A549 (cell line): Measurements from ENCODE around the gene PTPRD. TPM values are rescaled to one million over a fixed set of nuclear protein-coding genes. Genes with fewer than 3 reads are reported as not detected.

ENCODE experiments used
- ATAC-seq, 2 experiments: fragments of 200-7000 bp in 1 of 2; fragments of >200 bp in 1 of 2; cut with Nextera tagmentation in 1 of 2; cut with Tn5 transposase in 1 of 2; 3 replicates each; pipeline versions ENCODE4 v1.8.0 to v1.9.1; 2018 to 2020; ENCODE audit warnings: mild to moderate bottlenecking in 1 of 2, moderate library complexity in 1 of 2
- CTCF ChIA-PET: fragments of 300-600 bp; sonication (Branson Sonifier 250); formaldehyde crosslinking; extraction: SDS; loops from one replicate; lab custom pipeline; 2021; ENCODE audit warnings: antibody characterized with exemption, inconsistent platforms; lab: Yijun Ruan, JAX
- POLR2A ChIA-PET: fragments of 350-600 bp; formaldehyde crosslinking; extraction: SDS; loops from one replicate; lab custom pipeline; 2021; ENCODE audit warnings: antibody characterized with exemption, inconsistent platforms; lab: Yijun Ruan, JAX
- DNase-seq, 2 experiments: peaks; one replicate each; pipeline versions ENCODE4 v3.0.0 to v3.0.0-alpha.2; 2011 to 2016; ENCODE audit warnings: low read depth in 1 of 2, low spot score in 1 of 2
- FAIRE-seq: peaks from 2 replicates; lab custom pipeline; 2011; peaks lifted over from hg19 to GRCh38; lab: Jason Lieb, UNC
- H3K27ac ChIP-seq, 2 experiments: fragments of >200 bp; sonication (Bioruptor Twin); formaldehyde crosslinking; 3 replicates each; pipeline ENCODE4 v1.5.1; 2016 to 2017
- H3K4me1 ChIP-seq: fragments of >200 bp; sonication (Bioruptor Twin); formaldehyde crosslinking; 3 replicates; pipeline ENCODE4 v1.6.1; 2016
- H3K4me2 ChIP-seq: fragments of >200 bp; sonication (Bioruptor Twin); formaldehyde crosslinking; 3 replicates; pipeline ENCODE4 v1.6.1; 2016
- H3K4me3 ChIP-seq: fragments of >200 bp; sonication (Bioruptor Twin); formaldehyde crosslinking; 3 replicates; pipeline ENCODE4 v1.5.1; 2016
- H3K9me3 ChIP-seq: fragments of >200 bp; sonication (Bioruptor Twin); formaldehyde crosslinking; 3 replicates; pipeline ENCODE4 v1.6.1; 2016
- CBX2 ChIP-seq: fragments of 200-600 bp; sonication (generic); IDR thresholded peaks from 2 replicates; pipeline ENCODE4 v1.6.1; 2016; ENCODE audit warnings: low read depth, mild to moderate bottlenecking, borderline replicate concordance
- CEBPB ChIP-seq, 2 experiments: fragments of >200 bp in 1 of 2; sonication (Bioruptor Twin) in 1 of 2; formaldehyde crosslinking in 1 of 2; IDR thresholded peaks; 2 replicates each; pipeline ENCODE4 v1.6.1; 2012 to 2016
- CHD4 ChIP-seq: fragments of 200-600 bp; sonication (generic); IDR thresholded peaks from 2 replicates; pipeline ENCODE4 v1.6.1; 2016; ENCODE audit warnings: antibody characterized with exemption, mild to moderate bottlenecking, borderline replicate concordance
- EHMT2 ChIP-seq: fragments of 200-600 bp; sonication (generic); IDR thresholded peaks from 2 replicates; pipeline ENCODE4 v1.6.1; 2016; ENCODE audit warnings: antibody characterized with exemption, low read depth, mild to moderate bottlenecking, moderate library complexity
- FOSB ChIP-seq: fragments of 250-450 bp; sonication (Bioruptor Pico); IDR thresholded peaks from 2 replicates; pipeline ENCODE4 v1.5.0; 2020; ENCODE audit warnings: mild to moderate bottlenecking, moderate library complexity
- FOSL2 ChIP-seq, 2 experiments: fragments of 450-650 bp in 1 of 2; fragments of >200 bp in 1 of 2; sonication (Bioruptor Twin) in 1 of 2; formaldehyde crosslinking; IDR thresholded peaks; 2 replicates each; pipeline versions ENCODE4 v1.5.0 to v1.6.1; 2016 to 2020; ENCODE audit warnings: mild to moderate bottlenecking in 1 of 2, moderate library complexity in 1 of 2
- FOXS1 ChIP-seq: fragments of 250-450 bp; sonication (Bioruptor Pico); IDR thresholded peaks from 2 replicates; pipeline ENCODE4 v1.5.0; 2020; ENCODE audit warnings: mild to moderate bottlenecking, moderate library complexity
- GATA3 ChIP-seq: IDR thresholded peaks from 2 replicates; pipeline ENCODE4 v1.6.1; 2012; ENCODE audit warnings: borderline replicate concordance
- HOXB5 ChIP-seq: fragments of 250-450 bp; sonication (Bioruptor Pico); IDR thresholded peaks from 2 replicates; pipeline ENCODE4 v1.5.0; 2020; ENCODE audit warnings: mild to moderate bottlenecking, moderate library complexity
- JUN ChIP-seq, 2 experiments: fragments of >200 bp; sonication (Bioruptor Twin); formaldehyde crosslinking; IDR thresholded peaks; 2 replicates in 1 of 2; 3 replicates in 1 of 2; pipeline ENCODE4 v1.6.1; 2016 to 2017
- JUNB ChIP-seq: fragments of >200 bp; sonication (Bioruptor Twin); formaldehyde crosslinking; IDR thresholded peaks from 2 replicates; pipeline ENCODE4 v1.6.1; 2016
- KDM5A ChIP-seq: fragments of 200-600 bp; sonication (generic); IDR thresholded peaks from 2 replicates; pipeline ENCODE4 v1.6.1; 2016; ENCODE audit warnings: antibody characterized with exemption, mild to moderate bottlenecking
- MAFK ChIP-seq: fragments of 450-650 bp; IDR thresholded peaks from 2 replicates; pipeline ENCODE4 v1.6.1; 2014; ENCODE audit not compliant: partially characterized antibody
- MAZ ChIP-seq: fragments of 150-350 bp; IDR thresholded peaks from 2 replicates; pipeline ENCODE4 v1.6.1; 2014; ENCODE audit warnings: antibody characterized with exemption, low read depth, low read length, borderline replicate concordance
- NFE2L2 ChIP-seq: fragments of 150-350 bp; conservative IDR thresholded peaks from 2 replicates; pipeline ENCODE4 v1.6.1; 2014; ENCODE audit warnings: low read length
- POLR2AphosphoS2 ChIP-seq: conservative IDR thresholded peaks from 2 replicates; pipeline ENCODE4 v1.6.1; 2012; ENCODE audit warnings: low read length, improper control_type of control experiment, inconsistent platforms
- RAD21 ChIP-seq, 2 experiments: fragments of >200 bp in 1 of 2; sonication (Bioruptor Twin) in 1 of 2; formaldehyde crosslinking in 1 of 2; IDR thresholded peaks in 1 of 2; conservative IDR thresholded peaks in 1 of 2; 2 replicates in 1 of 2; 3 replicates in 1 of 2; pipeline ENCODE4 v1.6.1; 2012 to 2018; ENCODE audit warnings: inconsistent platforms in 1 of 2
- SREBF2 ChIP-seq: fragments of 450-650 bp; IDR thresholded peaks from 2 replicates; pipeline ENCODE4 v1.6.1; 2014; ENCODE audit warnings: mild to moderate bottlenecking, moderate library complexity
- ZC3H11A ChIP-seq: fragments of 450-650 bp; IDR thresholded peaks from 2 replicates; pipeline ENCODE4 v1.6.1; 2014; ENCODE audit warnings: antibody characterized with exemption, mild to moderate bottlenecking
- ZNF302 ChIP-seq: fragments of 250-450 bp; sonication (Bioruptor Pico); IDR thresholded peaks from 2 replicates; pipeline ENCODE4 v1.9.0; 2021; ENCODE audit warnings: inconsistent platforms, mild to moderate bottlenecking, moderate library complexity
- WGBS: methylation state at CpG from one replicate; pipeline ENCODE4 v1.1.6; 2017; ENCODE audit errors: missing lambda C conversion rate; 5-methylcytosine and 5-hydroxymethylcytosine counted together
- polyA plus RNA-seq, 4 experiments: library from polyadenylated mRNA; depleted of rRNA in 3 of 4; stranded (reverse); fragments of >200 nt; fragmentation: RNase III in 1 of 4; extraction: RNeasy Plus Mini Kit Qiagen cat#74134 plus additional on column Dnase treatment in 1 of 4; gene quantifications; 2 replicates in 3 of 4; 3 replicates in 1 of 4; pipeline ENCODE4 v1.2.3, GENCODE V29; 2011 to 2017
- TF ChIP-seq, protein P1 (sequence below): fragments of 250-450 bp; sonication (Bioruptor Pico); IDR thresholded peaks from 2 replicates; pipeline ENCODE4 v1.5.0; 2021; ENCODE audit warnings: mild to moderate bottlenecking, moderate library complexity, borderline replicate concordance
- TF ChIP-seq, protein P2 (sequence below): fragments of 150-350 bp; IDR thresholded peaks from 2 replicates; pipeline ENCODE4 v1.6.1; 2014; ENCODE audit warnings: low read depth, mild to moderate bottlenecking, low read length
- TF ChIP-seq, protein P3 (sequence below): IDR thresholded peaks from 2 replicates; pipeline ENCODE4 v1.6.1; 2012; ENCODE audit warnings: low read depth, borderline replicate concordance
- TF ChIP-seq, protein P4 (sequence below): IDR thresholded peaks from 2 replicates; pipeline ENCODE4 v1.6.1; 2012
- TF ChIP-seq, protein P5 (sequence below): fragments of 450-650 bp; IDR thresholded peaks from 2 replicates; pipeline ENCODE4 v1.6.1; 2014; ENCODE audit warnings: antibody characterized with exemption
- TF ChIP-seq, protein P6 (sequence below): fragments of 250-450 bp; sonication (Bioruptor Pico); IDR thresholded peaks from 2 replicates; pipeline ENCODE4 v1.5.0; 2020; ENCODE audit warnings: low read depth, mild to moderate bottlenecking, moderate library complexity
- TF ChIP-seq, protein P7 (sequence below): IDR thresholded peaks from 2 replicates; pipeline ENCODE4 v1.6.1; 2012

PTPRD gene
- polyA plus RNA-seq, 2 of the 4 experiments (the other 2 are of a cell fraction): 0.39 to 1.3 TPM

DNA sequence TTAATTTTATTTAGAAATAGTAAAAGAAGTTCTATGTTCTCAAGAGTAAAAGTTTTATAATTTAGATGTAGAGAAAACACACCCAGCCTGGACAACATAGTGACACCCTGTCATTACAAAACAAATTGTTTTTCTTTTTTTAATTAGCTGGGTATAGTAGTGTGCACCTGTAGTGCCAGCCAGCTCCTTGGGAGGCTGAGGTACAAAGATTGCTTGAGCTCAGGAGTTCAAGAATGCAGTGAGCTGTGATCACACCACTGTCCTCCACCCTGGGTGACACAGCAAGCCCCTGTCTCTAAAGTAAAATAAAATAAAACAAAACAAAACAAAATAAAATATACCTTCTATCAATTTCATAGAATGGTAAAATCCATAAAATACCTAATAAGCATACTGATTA is 1795.5 kb downstream of the PTPRD start:
- no peak overlapping the region for H3K4me3 ChIP-seq
- no peak for FAIRE-seq
- TF ChIP-seq, protein P1, sequence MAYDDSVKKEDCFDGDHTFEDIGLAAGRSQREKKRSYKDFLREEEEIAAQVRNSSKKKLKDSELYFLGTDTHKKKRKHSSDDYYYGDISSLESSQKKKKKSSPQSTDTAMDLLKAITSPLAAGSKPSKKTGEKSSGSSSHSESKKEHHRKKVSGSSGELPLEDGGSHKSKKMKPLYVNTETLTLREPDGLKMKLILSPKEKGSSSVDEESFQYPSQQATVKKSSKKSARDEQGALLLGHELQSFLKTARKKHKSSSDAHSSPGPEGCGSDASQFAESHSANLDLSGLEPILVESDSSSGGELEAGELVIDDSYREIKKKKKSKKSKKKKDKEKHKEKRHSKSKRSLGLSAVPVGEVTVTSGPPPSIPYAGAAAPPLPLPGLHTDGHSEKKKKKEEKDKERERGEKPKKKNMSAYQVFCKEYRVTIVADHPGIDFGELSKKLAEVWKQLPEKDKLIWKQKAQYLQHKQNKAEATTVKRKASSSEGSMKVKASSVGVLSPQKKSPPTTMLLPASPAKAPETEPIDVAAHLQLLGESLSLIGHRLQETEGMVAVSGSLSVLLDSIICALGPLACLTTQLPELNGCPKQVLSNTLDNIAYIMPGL (CRISPR knock-in tag): no peak
- TF ChIP-seq ZC3H11A: no peak
- TF ChIP-seq HOXB5 (CRISPR knock-in tag): no peak
- no peak for TF ChIP-seq CBX2
- TF ChIP-seq ZNF302 (CRISPR knock-in tag): no peak
- no peak for TF ChIP-seq POLR2AphosphoS2
- TF ChIP-seq FOXS1 (CRISPR knock-in tag): no peak
- no peak for TF ChIP-seq CHD4
- TF ChIP-seq, protein P2, sequence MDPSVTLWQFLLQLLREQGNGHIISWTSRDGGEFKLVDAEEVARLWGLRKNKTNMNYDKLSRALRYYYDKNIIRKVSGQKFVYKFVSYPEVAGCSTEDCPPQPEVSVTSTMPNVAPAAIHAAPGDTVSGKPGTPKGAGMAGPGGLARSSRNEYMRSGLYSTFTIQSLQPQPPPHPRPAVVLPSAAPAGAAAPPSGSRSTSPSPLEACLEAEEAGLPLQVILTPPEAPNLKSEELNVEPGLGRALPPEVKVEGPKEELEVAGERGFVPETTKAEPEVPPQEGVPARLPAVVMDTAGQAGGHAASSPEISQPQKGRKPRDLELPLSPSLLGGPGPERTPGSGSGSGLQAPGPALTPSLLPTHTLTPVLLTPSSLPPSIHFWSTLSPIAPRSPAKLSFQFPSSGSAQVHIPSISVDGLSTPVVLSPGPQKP: no peak
- DNase-seq: no peak
- H3K4me1 ChIP-seq: no peaks in the 10 kb centered on the region
- POLR2A ChIA-PET: no interaction called here
- H3K9me3 ChIP-seq: no peaks in the 10 kb centered on the region
- no peak overlapping the region for H3K4me2 ChIP-seq
- CTCF ChIA-PET: interaction anchor here (1.0 kb wide), 1 partner anchor 8 kb away, joined by 3 read pairs; no protein-coding TSS in a partner anchor
- no peak overlapping the region for H3K27ac ChIP-seq
- no peak for ATAC-seq

DNA sequence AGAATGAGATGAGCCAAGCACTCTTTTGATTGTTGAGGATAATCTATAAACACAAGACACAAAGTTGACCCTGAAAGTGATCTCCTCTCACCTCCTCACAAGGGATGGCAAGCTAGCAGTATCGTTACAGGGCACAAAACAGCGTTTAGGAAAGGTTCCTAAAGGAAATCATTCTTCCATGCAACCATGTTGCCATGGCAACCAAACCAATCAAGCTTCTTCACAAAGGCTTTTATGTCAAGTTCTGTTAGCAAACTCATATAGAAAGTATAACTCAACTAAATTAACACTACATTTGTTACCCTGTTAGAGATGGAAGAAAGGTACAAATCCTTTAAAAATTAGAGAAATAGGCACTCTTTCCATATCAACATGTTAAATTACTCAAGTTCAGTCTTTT is 1796.4 kb downstream of the PTPRD start:
- DNase-seq (no peak), ATAC-seq (no peak), FAIRE-seq (no peak)
- no peaks in the 10 kb centered on the region for H3K4me1 ChIP-seq
- WGBS: 0% methylated on average over 2 of the region's 2 CpGs
- TF ChIP-seq, protein P3, sequence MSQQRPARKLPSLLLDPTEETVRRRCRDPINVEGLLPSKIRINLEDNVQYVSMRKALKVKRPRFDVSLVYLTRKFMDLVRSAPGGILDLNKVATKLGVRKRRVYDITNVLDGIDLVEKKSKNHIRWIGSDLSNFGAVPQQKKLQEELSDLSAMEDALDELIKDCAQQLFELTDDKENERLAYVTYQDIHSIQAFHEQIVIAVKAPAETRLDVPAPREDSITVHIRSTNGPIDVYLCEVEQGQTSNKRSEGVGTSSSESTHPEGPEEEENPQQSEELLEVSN: no peak
- TF ChIP-seq, protein P4, sequence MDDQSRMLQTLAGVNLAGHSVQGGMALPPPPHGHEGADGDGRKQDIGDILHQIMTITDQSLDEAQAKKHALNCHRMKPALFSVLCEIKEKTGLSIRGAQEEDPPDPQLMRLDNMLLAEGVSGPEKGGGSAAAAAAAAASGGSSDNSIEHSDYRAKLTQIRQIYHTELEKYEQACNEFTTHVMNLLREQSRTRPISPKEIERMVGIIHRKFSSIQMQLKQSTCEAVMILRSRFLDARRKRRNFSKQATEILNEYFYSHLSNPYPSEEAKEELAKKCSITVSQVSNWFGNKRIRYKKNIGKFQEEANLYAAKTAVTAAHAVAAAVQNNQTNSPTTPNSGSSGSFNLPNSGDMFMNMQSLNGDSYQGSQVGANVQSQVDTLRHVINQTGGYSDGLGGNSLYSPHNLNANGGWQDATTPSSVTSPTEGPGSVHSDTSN: no peak
- TF ChIP-seq GATA3 (no peak), SREBF2 (no peak), RAD21 (conservative IDR thresholded peaks at IDR 0.05 in 1 of 2, IDR thresholded peaks at IDR 0.05 in 1 of 2) (no peak), JUN (IDR thresholded peaks at IDR 0.05) (no peak)
- ChIA-PET POLR2A (no interaction called here), CTCF (no interaction called here)
- no peak overlapping the region for H3K4me2 ChIP-seq
- no peak overlapping the region for H3K4me3 ChIP-seq
- no peak overlapping the region for H3K27ac ChIP-seq
- no peaks in the 10 kb centered on the region for H3K9me3 ChIP-seq

DNA sequence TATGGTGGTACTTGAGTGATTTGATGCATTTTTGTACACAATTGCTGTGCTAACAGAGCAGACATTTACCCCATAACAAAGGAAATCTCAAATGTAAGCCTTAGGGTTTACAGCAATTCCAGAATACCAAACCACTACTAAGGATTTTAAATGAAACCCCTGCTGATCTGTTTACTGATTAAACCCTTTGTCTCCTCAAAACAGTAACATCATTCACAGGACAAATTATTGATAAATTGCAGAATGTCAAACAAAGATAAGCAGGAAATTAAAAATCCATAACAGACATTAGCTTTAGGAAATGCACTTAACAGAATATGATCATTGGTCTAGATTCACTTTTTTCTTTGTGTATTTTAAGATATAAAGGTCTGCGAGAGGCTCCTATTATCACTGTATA is 1796.9 kb downstream of the PTPRD start:
- FAIRE-seq: no peak
- Histone ChIP-seq H3K4me3 (no peak overlapping the region), H3K27ac (no peak overlapping the region), H3K4me2 (no peak overlapping the region), H3K9me3 (no peaks in the 10 kb centered on the region), H3K4me1 (no peaks in the 10 kb centered on the region)
- 10% methylated on average over 1 of the region's 1 CpG for WGBS
- no peak for DNase-seq
- ChIA-PET POLR2A (no interaction called here), CTCF (no interaction called here)
- TF ChIP-seq, protein P5, sequence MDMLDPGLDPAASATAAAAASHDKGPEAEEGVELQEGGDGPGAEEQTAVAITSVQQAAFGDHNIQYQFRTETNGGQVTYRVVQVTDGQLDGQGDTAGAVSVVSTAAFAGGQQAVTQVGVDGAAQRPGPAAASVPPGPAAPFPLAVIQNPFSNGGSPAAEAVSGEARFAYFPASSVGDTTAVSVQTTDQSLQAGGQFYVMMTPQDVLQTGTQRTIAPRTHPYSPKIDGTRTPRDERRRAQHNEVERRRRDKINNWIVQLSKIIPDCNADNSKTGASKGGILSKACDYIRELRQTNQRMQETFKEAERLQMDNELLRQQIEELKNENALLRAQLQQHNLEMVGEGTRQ: no peak
- TF ChIP-seq FOXS1 (CRISPR knock-in tag) (no peak), FOSL2 (IDR thresholded peaks at IDR 0.05) (no peak), FOSL2 (CRISPR knock-in tag; IDR thresholded peaks at IDR 0.05) (no peak), GATA3 (no peak), MAFK (no peak), FOSB (CRISPR knock-in tag) (no peak), EHMT2 (no peak), MAZ (no peak), JUN (IDR thresholded peaks at IDR 0.05) (no peak), JUNB (no peak), SREBF2 (no peak), CEBPB (IDR thresholded peaks at IDR 0.05) (no peak), NFE2L2 (no peak), POLR2AphosphoS2 (no peak), KDM5A (no peak)
- TF ChIP-seq, protein P6, sequence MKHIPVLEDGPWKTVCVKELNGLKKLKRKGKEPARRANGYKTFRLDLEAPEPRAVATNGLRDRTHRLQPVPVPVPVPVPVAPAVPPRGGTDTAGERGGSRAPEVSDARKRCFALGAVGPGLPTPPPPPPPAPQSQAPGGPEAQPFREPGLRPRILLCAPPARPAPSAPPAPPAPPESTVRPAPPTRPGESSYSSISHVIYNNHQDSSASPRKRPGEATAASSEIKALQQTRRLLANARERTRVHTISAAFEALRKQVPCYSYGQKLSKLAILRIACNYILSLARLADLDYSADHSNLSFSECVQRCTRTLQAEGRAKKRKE: no peak
- TF ChIP-seq, protein P7, sequence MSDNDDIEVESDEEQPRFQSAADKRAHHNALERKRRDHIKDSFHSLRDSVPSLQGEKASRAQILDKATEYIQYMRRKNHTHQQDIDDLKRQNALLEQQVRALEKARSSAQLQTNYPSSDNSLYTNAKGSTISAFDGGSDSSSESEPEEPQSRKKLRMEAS: no peak
- TF ChIP-seq, protein P4: no peak
- ATAC-seq: no peak
